HT1080 (cell line): ENCODE results near the gene POLR2E. TPM values are rescaled to one million over a fixed set of nuclear protein-coding genes. Genes with fewer than 3 reads are reported as not detected.

Experiments
- total RNA-seq: library from RNA; depleted of rRNA; stranded (reverse); fragments of >200 nt; shearing (Covaris generic); gene quantifications from 2 replicates; pipeline ENCODE4 v1.2.3, GENCODE V29; 2014; rRNA removed

The POLR2E gene
- total RNA-seq, 1 experiment from 2014 or later, result 271 TPM

Other genes with a start within 250 kb of the POLR2E start
- gene ELANE, start 243.1 kb downstream of the POLR2E start, total RNA-seq, result not detected in 2 replicates
- gene CFD, start 235.7 kb downstream of the POLR2E start, total RNA-seq, result not detected in 2 replicates
- 18.1 and 20.8 TPM in 2 replicates for gene MED16, start 202.2 kb downstream of the POLR2E start, total RNA-seq
- gene RNU6-9, start 201.9 kb downstream of the POLR2E start, total RNA-seq, result not detected in 2 replicates
- gene R3HDM4, start 182.2 kb downstream of the POLR2E start, total RNA-seq, result 32.2 and 42.2 TPM in 2 replicates
- not detected in 2 replicates for gene KISS1R, start 178.0 kb downstream of the POLR2E start, total RNA-seq
- gene ARID3A, start 169.3 kb downstream of the POLR2E start, total RNA-seq, result 4.3 and 8.0 TPM in 2 replicates
- 197 and 221 TPM in 2 replicates for gene WDR18, start 111.0 kb downstream of the POLR2E start, total RNA-seq
- gene GRIN3B, start 95.0 kb downstream of the POLR2E start, total RNA-seq, result 0.03 TPM in 1 of 2 replicates, not detected in the other
- 127 and 130 TPM in 2 replicates for gene TMEM259, start 74.3 kb downstream of the POLR2E start, total RNA-seq
- gene RNU6-2, start 73.9 kb downstream of the POLR2E start, total RNA-seq, result not detected in 2 replicates
- 122 and 196 TPM in 2 replicates for gene CNN2, start 68.8 kb downstream of the POLR2E start, total RNA-seq
- 2.0 and 3.0 TPM in 2 replicates for gene ABCA7, start 55.3 kb downstream of the POLR2E start, total RNA-seq
- 1.4 TPM in 2 replicates for gene ARHGAP45, start 28.2 kb downstream of the POLR2E start, total RNA-seq
- 221 and 243 TPM in 2 replicates for gene GPX4, start 8.6 kb upstream of the POLR2E start, total RNA-seq
- 28.2 and 31.7 TPM in 2 replicates for gene SBNO2, start 78.9 kb upstream of the POLR2E start, total RNA-seq
- 77.2 and 77.7 TPM in 2 replicates for gene STK11, start 110.4 kb upstream of the POLR2E start, total RNA-seq
- gene CBARP, start 142.6 kb upstream of the POLR2E start, total RNA-seq, result 3.1 and 3.2 TPM in 2 replicates
- gene ATP5F1D, start 146.4 kb upstream of the POLR2E start, total RNA-seq, result 55.4 and 127 TPM in 2 replicates
- gene MIDN, start 153.2 kb upstream of the POLR2E start, total RNA-seq, result 10.1 and 11.2 TPM in 2 replicates
- gene CIRBP, start 174.0 kb upstream of the POLR2E start, total RNA-seq, result 170 and 219 TPM in 2 replicates
- 53.1 and 58.1 TPM in 2 replicates for gene FAM174C, start 180.2 kb upstream of the POLR2E start, total RNA-seq
- gene EFNA2, start 190.5 kb upstream of the POLR2E start, total RNA-seq, result 0.45 TPM in 1 of 2 replicates, not detected in the other